NT2/D1 (cell line): ENCODE results near the gene KIR3DL3.
"Not testable (repeated sequence)": the region's sequence is repeated elsewhere in the genome, so short reads cannot be mapped to it uniquely, and the experiment has no call there.

ENCODE experiments used
- YY1 ChIP-seq: IDR thresholded peaks from 2 replicates; pipeline ENCODE4 v1.6.1; 2011; ENCODE audit not compliant: insufficient read length, insufficient read depth
- ZNF274 ChIP-seq: IDR thresholded peaks from 2 replicates; pipeline ENCODE4 v1.6.1; 2011; ENCODE audit warnings: mild to moderate bottlenecking, low read depth, low read length

GRCh38 chr19:54775095-54775815, 51.0 kb downstream of the KIR3DL3 start:
- TF ChIP-seq YY1, ZNF274: not testable (repeated sequence)
